ENCODE data around the gene FPR1. TPM values are rescaled to one million over a fixed set of nuclear protein-coding genes. Genes with fewer than 3 reads are reported as not detected.

Gene FPR1
- total RNA-seq, 8 experiments from 2014 or later: 0.36 to 0.97 (median 0.43) TPM; not detected in 5

- 50 to 100% (median 80%) methylated on average over 1 to 2 of the region's 2 CpGs; no CpG with 5 or more reads in 3 of the 10 experiments for WGBS, 10 experiments
- Histone ChIP-seq H3K4me3 (no peak overlapping the region), H3K27ac (no peak overlapping the region), H3K4me1 (replicated peaks in 1 of 2) (no peaks in the 10 kb centered on the region)
- no peak for ATAC-seq (replicated peaks in 6 of 8)
- in situ Hi-C loops (cut with MboI; ENCODE audit: low pct_unique_long_range_greater_than_20kb in 2 of 9, low sequenced_read_pairs in 9 of 9, unreplicated experiment in 9 of 9): no loop called here
Observed at GRCh38 chr19:51710163-51710562, 41.5 kb downstream of the FPR1 start.

GRCh38 chr19:51709575-51709974 is 42.1 kb downstream of the FPR1 start:
- H3K4me3 ChIP-seq: no peak overlapping the region
- ATAC-seq (replicated peaks in 6 of 8): peak in 2 of 8 experiments; percentile 1 to 3
- WGBS, 10 experiments: 63 to 90% (median 74%) methylated on average over 3 to 6 of the region's 6 CpGs; no CpG with 5 or more reads in 2 of the 10 experiments
- peaks cover 4 to 5% of the 10 kb centered on the region in 2 donors for H3K4me1 ChIP-seq (replicated peaks in 1 of 2)
- in situ Hi-C loops (cut with MboI; ENCODE audit: low pct_unique_long_range_greater_than_20kb in 2 of 9, low sequenced_read_pairs in 9 of 9, unreplicated experiment in 9 of 9): no loop called here
- H3K27ac ChIP-seq: no peak overlapping the region

- in situ Hi-C loops (cut with MboI; ENCODE audit: low pct_unique_long_range_greater_than_20kb in 2 of 9, low sequenced_read_pairs in 9 of 9, unreplicated experiment in 9 of 9): no loop called here
- 20 to 100% (median 92%) methylated on average over 1 to 3 of the region's 4 CpGs; no CpG with 5 or more reads in 4 of the 10 experiments for whole genome bisulfite sequencing, 10 experiments
- ATAC-seq (replicated peaks in 6 of 8): no peak
- Histone ChIP-seq H3K27ac (no peak overlapping the region), H3K4me3 (no peak overlapping the region), H3K4me1 (replicated peaks in 1 of 2) (peaks cover 4 to 5% of the 10 kb centered on the region in 2 donors)
Observed at GRCh38 chr19:51708811-51709210, 42.9 kb downstream of the FPR1 start.

GRCh38 chr19:51706885-51707284 is 44.8 kb downstream of the FPR1 start:
- 86 to 100% (median 100%) methylated on average over 1 to 3 of the region's 3 CpGs; no CpG with 5 or more reads in 4 of the 10 experiments for WGBS, 10 experiments
- Histone ChIP-seq H3K4me1 (replicated peaks in 1 of 2) (peaks cover 4 to 5% of the 10 kb centered on the region in 2 donors), H3K27ac (no peak overlapping the region), H3K4me3 (no peak overlapping the region)
- no peak for ATAC-seq (replicated peaks in 6 of 8)
- in situ Hi-C loops (cut with MboI; ENCODE audit: low pct_unique_long_range_greater_than_20kb in 2 of 9, low sequenced_read_pairs in 9 of 9, unreplicated experiment in 9 of 9): no loop called here

- in situ Hi-C loops (cut with MboI; ENCODE audit: low pct_unique_long_range_greater_than_20kb in 2 of 9, low sequenced_read_pairs in 9 of 9, unreplicated experiment in 9 of 9): no loop called here
- Histone ChIP-seq H3K27ac (no peak overlapping the region), H3K4me3 (no peak overlapping the region), H3K4me1 (replicated peaks in 1 of 2) (peaks cover 4 to 5% of the 10 kb centered on the region in 2 donors)
- 95 to 100% (median 100%) methylated on average over 1 to 4 of the region's 4 CpGs; no CpG with 5 or more reads in 2 of the 10 experiments for WGBS, 10 experiments
- no peak for ATAC-seq (replicated peaks in 6 of 8)
Observed at GRCh38 chr19:51706296-51706695, 45.4 kb downstream of the FPR1 start.

GRCh38 chr19:51704626-51705025 is 47.1 kb downstream of the FPR1 start:
- in situ Hi-C loops (cut with MboI; ENCODE audit: low pct_unique_long_range_greater_than_20kb in 2 of 9, low sequenced_read_pairs in 9 of 9, unreplicated experiment in 9 of 9): no loop called here
- Histone ChIP-seq H3K4me1 (replicated peaks in 1 of 2) (peaks cover 4 to 5% of the 10 kb centered on the region in 2 donors), H3K27ac (peak overlapping the region; percentile 67 to 90), H3K4me3 (peak overlapping the region; percentile 47 to 84 (median 53))
- ATAC-seq (replicated peaks in 6 of 8): no peak
- WGBS, 10 experiments: no CpG with 5 or more reads among the region's 4 CpGs

- peak; percentile 76 to 96 (median 93) for ATAC-seq (replicated peaks in 6 of 8)
- H3K27ac ChIP-seq: peak overlapping the region; percentile 67 to 90
- H3K4me3 ChIP-seq: peak overlapping the region; percentile 47 to 84 (median 53)
- H3K4me1 ChIP-seq (replicated peaks in 1 of 2): peaks cover 4 to 5% of the 10 kb centered on the region in 2 donors
- in situ Hi-C loops (cut with MboI; ENCODE audit: low pct_unique_long_range_greater_than_20kb in 2 of 9, low sequenced_read_pairs in 9 of 9, unreplicated experiment in 9 of 9): no loop called here
- 3 to 60% (median 15%) methylated on average over 1 to 8 of the region's 74 CpGs; no CpG with 5 or more reads in 3 of the 10 experiments for WGBS, 10 experiments
Observed at GRCh38 chr19:51703575-51704515, 47.8 kb downstream of the FPR1 start.

- no peak for ATAC-seq (replicated peaks in 6 of 8)
- peak overlapping the region in 1 of 5 donors; percentile 65 for H3K4me3 ChIP-seq
- 21 to 63% (median 38%) methylated on average over 1 to 16 of the region's 46 CpGs; no CpG with 5 or more reads in 2 of the 10 experiments for WGBS, 10 experiments
Observed at GRCh38 chr19:51702825-51703574, 48.7 kb downstream of the FPR1 start.

GRCh38 chr19:51702103-51702824 is 49.4 kb downstream of the FPR1 start:
- Histone ChIP-seq H3K4me1 (replicated peaks in 1 of 2) (peaks cover 4 to 5% of the 10 kb centered on the region in 2 donors), H3K27ac (no peak overlapping the region), H3K4me3 (no peak overlapping the region)
- WGBS, 10 experiments: 27 to 83% (median 48%) methylated on average over 1 to 8 of the region's 27 CpGs; no CpG with 5 or more reads in 6 of the 10 experiments
- in situ Hi-C loops (cut with MboI; ENCODE audit: low pct_unique_long_range_greater_than_20kb in 2 of 9, low sequenced_read_pairs in 9 of 9, unreplicated experiment in 9 of 9): no loop called here
- ATAC-seq (replicated peaks in 6 of 8): no peak

More at GRCh38 chr19:51702825-51703574, 48.7 kb downstream of the FPR1 start:
- Histone ChIP-seq H3K4me1 (replicated peaks in 1 of 2) (peaks cover 4 to 5% of the 10 kb centered on the region in 2 donors), H3K27ac (no peak overlapping the region)
- in situ Hi-C loops (cut with MboI; ENCODE audit: low pct_unique_long_range_greater_than_20kb in 2 of 9, low sequenced_read_pairs in 9 of 9, unreplicated experiment in 9 of 9): no loop called here

- no peak overlapping the region for H3K27ac ChIP-seq
- no peak overlapping the region for H3K4me3 ChIP-seq
- peaks cover 4 to 5% of the 10 kb centered on the region in 2 donors for H3K4me1 ChIP-seq (replicated peaks in 1 of 2)
- no peak for ATAC-seq (replicated peaks in 6 of 8)
- in situ Hi-C loops (cut with MboI; ENCODE audit: low pct_unique_long_range_greater_than_20kb in 2 of 9, low sequenced_read_pairs in 9 of 9, unreplicated experiment in 9 of 9): no loop called here
- 63 to 100% (median 78%) methylated on average over 1 to 6 of the region's 12 CpGs; no CpG with 5 or more reads in 4 of the 10 experiments for WGBS, 10 experiments
Observed at GRCh38 chr19:51701468-51702100, 50.1 kb downstream of the FPR1 start.

GRCh38 chr19:51699170-51699569 is 52.5 kb downstream of the FPR1 start:
- H3K4me1 ChIP-seq (replicated peaks in 1 of 2): no peaks in the 10 kb centered on the region
- in situ Hi-C loops (cut with MboI; ENCODE audit: low pct_unique_long_range_greater_than_20kb in 2 of 9, low sequenced_read_pairs in 9 of 9, unreplicated experiment in 9 of 9): no loop called here
- H3K4me3 ChIP-seq: no peak overlapping the region
- no peak overlapping the region for H3K27ac ChIP-seq
- no peak for ATAC-seq (replicated peaks in 6 of 8)
- 88 to 100% (median 100%) methylated on average over 1 to 5 of the region's 5 CpGs; no CpG with 5 or more reads in 2 of the 10 experiments for WGBS, 10 experiments

- no peak for ATAC-seq (replicated peaks in 6 of 8)
- in situ Hi-C loops (cut with MboI; ENCODE audit: low pct_unique_long_range_greater_than_20kb in 2 of 9, low sequenced_read_pairs in 9 of 9, unreplicated experiment in 9 of 9): no loop called here
- Histone ChIP-seq H3K4me1 (replicated peaks in 1 of 2) (no peaks in the 10 kb centered on the region), H3K27ac (no peak overlapping the region), H3K4me3 (no peak overlapping the region)
- WGBS, 10 experiments: 90 to 100% (median 97%) methylated on average over 1 to 3 of the region's 5 CpGs; no CpG with 5 or more reads in 6 of the 10 experiments
Observed at GRCh38 chr19:51698296-51698695, 53.4 kb downstream of the FPR1 start.

All from motor neuron (in vitro differentiated cells).